ENCODE measurements around the gene ANKDD1A.

Gene ANKDD1A

GRCh38 chr15:64961013-64961412, 49.3 kb downstream of the ANKDD1A start:
- no peak for DNase-seq (ENCODE audit: low read depth, low spot score)

DNA sequence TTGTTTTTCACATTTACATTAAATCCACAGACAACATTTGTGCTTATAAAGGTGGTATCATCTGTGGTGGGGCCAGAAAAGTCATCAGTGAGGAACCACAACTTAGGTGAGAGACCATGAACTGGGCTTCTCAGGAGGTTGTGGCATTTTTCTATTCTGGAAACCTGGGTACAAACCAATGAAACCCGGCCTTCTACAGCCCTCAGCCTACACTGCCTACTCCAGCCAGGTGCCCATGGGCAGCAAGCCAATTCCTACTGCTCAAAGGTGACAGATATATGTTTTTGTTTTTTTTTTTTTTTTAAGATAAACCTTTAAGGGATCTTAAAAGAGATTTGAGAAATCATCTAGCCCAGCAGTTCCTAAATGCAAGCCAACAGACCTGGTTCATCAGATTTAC, 57.7 kb downstream of the ANKDD1A start:
- DNase-seq (ENCODE audit: low read depth, low spot score): no peak

GRCh38 chr15:64970698-64971097, 59.0 kb downstream of the ANKDD1A start:
- DNase-seq (ENCODE audit: low read depth, low spot score): no peak

DNA sequence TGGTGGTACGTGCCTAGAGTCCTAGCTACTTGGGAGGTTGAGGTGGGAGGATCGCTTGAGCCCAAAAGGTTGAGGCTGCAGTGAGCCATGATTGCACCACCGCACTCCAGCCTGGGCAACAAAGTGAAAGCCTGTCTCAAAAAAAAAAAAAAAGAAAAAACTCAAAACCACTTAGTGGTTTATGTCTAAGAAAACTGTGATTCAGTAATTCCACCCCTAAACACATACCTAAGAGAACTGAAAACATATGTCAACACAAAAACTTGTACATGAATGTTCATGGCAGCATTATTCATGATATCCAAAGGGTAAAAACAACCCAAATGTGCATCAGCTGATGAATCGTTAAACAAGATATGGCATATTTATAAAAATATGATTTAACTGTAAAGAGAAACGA, 63.7 kb downstream of the ANKDD1A start:
- DNase-seq (ENCODE audit: low read depth, low spot score): no peak

GRCh38 chr15:64979252-64979710, 67.6 kb downstream of the ANKDD1A start:
- peak; percentile 57 for DNase-seq (ENCODE audit: low read depth, low spot score)

DNA sequence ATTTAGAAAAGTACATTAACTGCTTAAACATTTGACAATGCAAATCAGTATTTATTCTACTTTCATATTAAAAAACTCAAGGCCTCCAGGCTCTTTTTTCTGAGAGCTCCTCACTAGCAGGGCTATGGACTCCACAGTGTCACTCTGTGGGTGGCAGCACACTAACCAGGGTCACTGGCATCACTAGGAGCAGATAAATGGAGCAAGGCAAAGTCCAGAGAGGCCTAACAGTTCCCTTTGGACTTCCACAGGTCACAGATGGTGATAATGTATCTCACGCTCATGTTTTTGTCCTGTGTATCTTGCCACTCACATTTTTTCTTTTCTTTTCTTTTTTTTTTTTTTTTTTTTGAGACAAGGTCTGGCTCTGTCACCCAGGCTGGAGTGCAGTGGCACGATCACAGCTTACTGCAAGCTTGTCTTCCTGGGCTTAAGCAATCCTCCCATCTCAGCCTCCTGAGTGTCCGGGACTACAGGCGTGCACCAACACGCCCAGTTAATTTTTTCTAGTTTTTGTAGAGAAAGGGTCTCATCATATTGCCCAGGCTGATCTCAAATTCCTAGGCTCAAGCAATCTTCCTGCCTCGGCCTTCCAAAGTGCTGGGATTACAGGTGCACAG, 70.2 kb downstream of the ANKDD1A start:
- no peak for DNase-seq (ENCODE audit: low read depth, low spot score)

GRCh38 chr15:64982472-64982871, 70.8 kb downstream of the ANKDD1A start:
- no peak for DNase-seq (ENCODE audit: low read depth, low spot score)

- no peak for DNase-seq (ENCODE audit: low read depth, low spot score)
These were observed 73.8 kb downstream of the ANKDD1A start for GRCh38 chr15:64985366-64986033.

- no peak for DNase-seq (ENCODE audit: low read depth, low spot score)
These were observed 75.4 kb downstream of the ANKDD1A start for GRCh38 chr15:64987136-64987535.

- DNase-seq (ENCODE audit: low read depth, low spot score): peak; percentile 95
These were observed 77.9 kb downstream of the ANKDD1A start, which contains the start of gene SPG21 for GRCh38 chr15:64989416-64990167. TSS of gene SPG21 (minus strand) at chr15:64989914. CDS start at chr15:64983569, 6,345 bp downstream.

DNA sequence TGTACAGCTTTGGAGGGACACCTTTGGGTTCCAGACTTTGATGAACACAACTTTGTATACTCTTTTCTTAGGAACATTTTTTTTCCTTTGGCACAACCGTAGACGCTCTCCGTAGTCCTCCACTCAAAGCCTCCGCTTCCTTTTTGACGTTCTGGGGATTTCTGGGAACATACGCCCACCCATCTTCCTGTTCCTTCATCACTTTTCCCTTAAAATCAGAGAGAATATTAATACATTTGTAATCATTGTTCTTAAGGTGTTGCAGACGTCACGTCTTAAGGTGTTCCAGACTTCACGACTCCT, 78.4 kb downstream of the ANKDD1A start:
- DNase-seq (ENCODE audit: low read depth, low spot score): no peak

- no peak for DNase-seq (ENCODE audit: low read depth, low spot score)
These were observed 79.9 kb downstream of the ANKDD1A start for GRCh38 chr15:64991536-64992135.

- DNase-seq (ENCODE audit: low read depth, low spot score): no peak
These were observed 81.6 kb downstream of the ANKDD1A start for GRCh38 chr15:64993290-64993689.

- DNase-seq (ENCODE audit: low read depth, low spot score): no peak
These were observed 85.4 kb downstream of the ANKDD1A start for GRCh38 chr15:64997066-64997465.

GRCh38 chr15:64997745-64998375, 86.2 kb downstream of the ANKDD1A start:
- no peak for DNase-seq (ENCODE audit: low read depth, low spot score)

GRCh38 chr15:65004993-65005392, 93.3 kb downstream of the ANKDD1A start:
- no peak for DNase-seq (ENCODE audit: low read depth, low spot score)

- DNase-seq (ENCODE audit: low read depth, low spot score): peak; percentile 14
These were observed 95.2 kb downstream of the ANKDD1A start for GRCh38 chr15:65006876-65007275.
